ENCODE results near the gene EED.

GRCh38 chr11:86262387-86262786 lies 17.8 kb downstream of the EED start:
- TF ChIP-seq, protein P1, sequence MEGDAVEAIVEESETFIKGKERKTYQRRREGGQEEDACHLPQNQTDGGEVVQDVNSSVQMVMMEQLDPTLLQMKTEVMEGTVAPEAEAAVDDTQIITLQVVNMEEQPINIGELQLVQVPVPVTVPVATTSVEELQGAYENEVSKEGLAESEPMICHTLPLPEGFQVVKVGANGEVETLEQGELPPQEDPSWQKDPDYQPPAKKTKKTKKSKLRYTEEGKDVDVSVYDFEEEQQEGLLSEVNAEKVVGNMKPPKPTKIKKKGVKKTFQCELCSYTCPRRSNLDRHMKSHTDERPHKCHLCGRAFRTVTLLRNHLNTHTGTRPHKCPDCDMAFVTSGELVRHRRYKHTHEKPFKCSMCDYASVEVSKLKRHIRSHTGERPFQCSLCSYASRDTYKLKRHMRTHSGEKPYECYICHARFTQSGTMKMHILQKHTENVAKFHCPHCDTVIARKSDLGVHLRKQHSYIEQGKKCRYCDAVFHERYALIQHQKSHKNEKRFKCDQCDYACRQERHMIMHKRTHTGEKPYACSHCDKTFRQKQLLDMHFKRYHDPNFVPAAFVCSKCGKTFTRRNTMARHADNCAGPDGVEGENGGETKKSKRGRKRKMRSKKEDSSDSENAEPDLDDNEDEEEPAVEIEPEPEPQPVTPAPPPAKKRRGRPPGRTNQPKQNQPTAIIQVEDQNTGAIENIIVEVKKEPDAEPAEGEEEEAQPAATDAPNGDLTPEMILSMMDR (IDR thresholded peaks at IDR 0.05; ENCODE audit: low read depth, low read length) = no peak
- no peak for TF ChIP-seq EZH2phosphoT487 (IDR thresholded peaks at IDR 0.05; ENCODE audit: low read depth)

Measured in OCI-LY3 (cell line).